NCI-H187 treated with DMSO at 0.1 percent for 48 hours (cell line): Measurements from ENCODE around the gene OR3A2.
"Not testable (repeated sequence)": the region's sequence is repeated elsewhere in the genome, so short reads cannot be mapped to it uniquely, and the experiment has no call there.

Source experiments
- DNase-seq: peaks from one replicate; lab custom pipeline; 2025; lab: John Stamatoyannopoulos, UW

OR3A2 gene

DNA sequence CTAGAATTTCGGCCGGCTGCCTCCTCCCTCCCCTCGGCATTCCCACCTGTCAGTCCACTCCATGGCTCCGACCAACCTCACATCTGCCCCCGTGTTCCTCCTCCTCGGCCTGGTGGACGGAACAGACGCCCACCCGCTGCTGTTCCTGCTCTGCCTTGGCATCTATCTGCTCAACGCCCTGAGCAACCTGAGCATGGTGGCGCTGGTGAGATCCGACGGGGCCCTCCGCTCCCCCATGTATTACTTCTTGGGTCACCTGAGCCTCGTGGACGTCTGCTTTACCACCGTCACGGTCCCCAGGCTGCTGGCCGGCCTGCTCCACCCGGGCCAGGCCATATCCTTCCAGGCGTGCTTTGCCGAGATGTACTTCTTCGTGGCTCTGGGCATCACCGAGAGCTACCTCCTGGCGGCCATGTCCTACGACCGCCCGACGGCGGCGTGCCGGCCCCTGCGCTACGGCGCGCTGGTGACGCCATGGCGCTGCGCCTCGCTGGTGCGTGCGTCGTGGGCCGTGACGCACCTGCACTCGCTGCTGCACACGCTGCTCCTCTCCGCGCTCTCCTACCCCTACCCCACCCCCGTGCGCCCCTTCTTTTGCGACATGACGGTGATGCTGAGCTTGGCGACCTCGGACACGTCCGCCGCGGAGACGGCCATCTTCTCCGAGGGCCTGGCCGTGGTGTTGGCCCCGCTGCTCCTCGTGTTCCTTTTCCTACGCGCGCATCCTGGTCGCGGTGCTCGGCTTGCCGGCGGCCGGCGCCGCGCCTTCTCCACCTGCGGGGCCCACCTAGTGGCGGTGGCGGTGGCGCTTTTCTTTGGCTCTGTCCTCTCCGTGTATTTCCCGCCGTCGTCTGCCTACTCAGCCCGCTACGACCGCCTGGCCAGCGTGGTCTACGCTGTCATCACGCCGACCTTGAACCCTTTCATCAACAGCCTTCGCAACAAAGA is at the start of gene OR3A2:
OR3A2 (minus strand) TSS at position 440 of the 948 bp plus-strand sequence.
- no peak for DNase-seq

DNA sequence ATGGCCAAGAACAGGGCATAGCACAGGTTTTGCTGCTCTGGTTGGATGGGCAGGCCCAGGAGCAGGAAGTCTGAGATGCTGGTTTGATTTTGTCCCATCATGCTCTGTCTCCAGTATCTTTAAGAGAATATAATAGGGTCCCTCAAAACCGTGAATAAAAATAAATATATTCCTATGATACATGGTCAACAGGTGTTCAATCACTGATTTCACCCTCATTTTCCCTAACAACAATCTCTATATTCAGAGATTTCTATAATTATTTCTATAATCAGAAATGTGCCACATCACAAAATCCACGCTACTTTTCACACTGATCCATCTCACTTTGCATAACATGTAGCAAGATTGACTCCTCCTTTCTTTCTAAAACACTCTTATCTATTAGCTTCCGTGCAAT is 47.6 kb upstream of the OR3A2 start, which contains the start of gene OR1E2:
OR1E2 (minus strand) TSS at position 101 of the 400 bp plus-strand sequence; CDS start at position 101, 0 bp downstream.
- no peak for DNase-seq

DNA sequence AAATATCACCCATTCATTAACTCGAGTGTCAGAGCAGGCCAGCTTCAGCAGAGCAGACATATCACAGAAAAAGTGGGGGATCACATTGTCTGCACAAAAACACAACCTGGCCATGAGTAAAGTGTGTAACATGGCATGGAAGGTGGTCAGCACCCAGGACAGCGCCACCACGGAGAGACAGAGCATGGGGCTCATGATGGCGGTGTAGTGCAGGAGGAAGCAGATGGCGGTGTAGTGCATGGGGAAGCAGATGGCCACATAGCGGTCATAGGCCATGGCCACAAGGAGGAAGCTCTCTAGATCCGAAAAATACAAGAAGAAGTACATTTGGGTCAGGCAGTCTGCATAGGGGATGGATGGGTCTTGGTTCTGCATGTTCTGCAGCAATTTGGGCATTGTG is 47.1 kb upstream of the OR3A2 start:
- not testable (repeated sequence) for DNase-seq

DNA sequence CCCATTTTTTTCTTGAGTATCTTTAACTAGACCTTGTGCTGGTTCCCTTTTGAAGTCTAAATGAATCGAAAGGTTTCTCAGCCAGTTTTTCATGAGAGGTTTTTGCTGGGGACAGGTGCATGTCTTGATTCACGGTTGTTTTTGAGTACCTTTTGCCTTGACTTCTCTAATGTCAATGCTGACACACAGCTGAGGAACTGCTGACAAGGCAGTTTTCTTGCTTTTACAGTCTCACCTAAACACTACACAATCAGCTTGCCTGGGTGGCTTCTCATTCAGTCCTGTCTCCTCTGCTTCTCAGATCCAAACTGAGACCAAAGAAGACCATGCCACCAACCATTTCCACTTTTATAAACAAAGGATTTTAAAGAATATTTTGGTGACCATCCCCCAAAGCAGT is 32.1 kb upstream of the OR3A2 start:
- no peak for DNase-seq

DNA sequence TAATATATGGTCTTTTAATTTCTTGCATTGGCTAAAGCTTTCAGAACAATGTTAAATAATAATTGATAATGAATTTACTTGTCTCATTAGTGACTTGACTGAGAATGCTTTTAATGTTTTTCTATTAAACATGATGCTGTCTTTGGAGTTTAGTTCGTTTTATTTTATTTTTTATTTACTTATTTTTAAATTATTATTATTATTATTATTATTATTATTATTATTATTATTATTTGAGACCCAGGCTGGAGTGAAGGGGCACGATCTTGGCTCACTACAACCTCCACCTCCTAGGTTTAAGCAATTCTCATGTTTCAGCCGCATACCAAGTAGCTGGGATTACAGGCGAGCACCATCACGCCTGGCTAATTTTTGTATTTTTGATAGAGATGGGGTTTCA is 29.5 kb upstream of the OR3A2 start:
- no peak for DNase-seq

DNA sequence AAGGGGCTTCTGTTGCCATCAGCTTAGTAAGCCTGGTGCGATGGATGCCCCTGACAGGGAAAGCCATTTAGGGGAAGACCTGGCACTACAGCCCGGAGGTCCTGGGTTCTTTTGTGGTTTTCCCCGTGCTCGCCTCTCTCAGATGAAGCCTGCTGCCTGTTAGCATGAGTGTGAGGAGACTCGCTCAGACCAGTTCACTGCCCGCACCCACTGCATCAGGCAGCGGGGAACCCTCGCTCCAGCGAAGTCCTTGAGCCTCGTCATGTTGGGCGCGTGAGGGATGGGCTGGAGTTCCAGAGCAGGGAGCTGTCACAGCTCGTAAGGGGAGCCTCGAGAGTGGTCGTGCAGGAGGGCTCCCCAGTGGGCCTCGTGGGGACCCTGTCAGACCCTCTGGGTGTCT is 26.1 kb upstream of the OR3A2 start:
- DNase-seq = not testable (repeated sequence)

DNA sequence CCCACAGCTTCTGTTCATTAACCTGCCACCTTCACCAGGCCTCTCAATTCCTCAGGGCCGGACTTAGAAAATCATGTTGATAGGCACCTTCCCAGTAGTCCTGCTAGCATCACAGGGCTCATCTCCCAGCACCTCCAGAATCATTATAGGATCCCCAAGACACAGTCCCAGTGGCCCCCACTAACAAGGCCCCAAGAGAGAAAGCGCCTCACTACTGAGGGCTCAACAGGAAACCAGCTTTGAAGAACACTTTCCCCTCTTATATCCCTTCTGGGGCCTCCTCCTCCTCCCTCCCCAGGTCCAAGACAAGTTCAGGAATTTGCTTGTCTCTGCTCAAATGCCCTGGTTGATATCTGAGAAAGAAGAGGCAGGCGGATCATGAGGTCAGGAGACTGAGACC is 25.0 kb upstream of the OR3A2 start, which contains the start of gene OR3A3:
OR3A3 (plus strand) TSS at position 301 of the 400 bp plus-strand sequence.
- no peak for DNase-seq

DNA sequence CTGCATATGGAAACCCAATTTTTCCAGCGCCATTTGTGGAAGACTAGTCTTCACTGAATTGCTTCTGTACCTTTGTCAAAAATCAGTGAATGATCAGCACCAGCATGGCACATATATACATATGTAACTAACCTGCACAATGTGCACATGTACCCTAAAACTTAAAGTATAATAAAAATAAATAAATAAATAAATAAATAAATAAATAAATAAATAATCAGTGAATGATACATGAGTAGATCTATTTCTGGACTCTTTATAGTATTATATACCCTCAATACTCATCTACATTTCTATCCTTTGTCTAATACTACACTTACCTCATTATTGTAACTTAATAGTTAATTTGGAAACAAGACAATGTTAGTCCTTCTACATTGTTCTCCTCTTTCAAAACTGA is 17.7 kb upstream of the OR3A2 start:
- DNase-seq = not testable (repeated sequence)

DNA sequence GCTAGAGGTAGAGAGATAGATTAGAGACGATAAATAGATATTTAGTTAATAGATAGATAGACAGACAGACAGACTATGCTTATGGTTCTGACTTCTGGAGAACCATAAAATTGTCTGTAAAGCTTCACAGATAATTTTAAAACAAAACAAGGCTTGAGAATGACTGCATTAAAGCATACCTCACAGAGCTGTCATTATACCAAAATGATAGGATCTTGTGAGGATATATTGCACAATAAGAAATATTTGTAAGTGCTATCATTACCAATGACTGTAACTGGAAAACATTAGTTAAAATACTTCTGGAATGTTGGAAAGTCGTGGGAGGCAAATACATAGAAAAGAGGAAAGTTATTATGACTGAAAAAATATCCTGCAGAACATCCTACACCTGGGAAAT is 15.7 kb upstream of the OR3A2 start:
- DNase-seq = no peak

DNA sequence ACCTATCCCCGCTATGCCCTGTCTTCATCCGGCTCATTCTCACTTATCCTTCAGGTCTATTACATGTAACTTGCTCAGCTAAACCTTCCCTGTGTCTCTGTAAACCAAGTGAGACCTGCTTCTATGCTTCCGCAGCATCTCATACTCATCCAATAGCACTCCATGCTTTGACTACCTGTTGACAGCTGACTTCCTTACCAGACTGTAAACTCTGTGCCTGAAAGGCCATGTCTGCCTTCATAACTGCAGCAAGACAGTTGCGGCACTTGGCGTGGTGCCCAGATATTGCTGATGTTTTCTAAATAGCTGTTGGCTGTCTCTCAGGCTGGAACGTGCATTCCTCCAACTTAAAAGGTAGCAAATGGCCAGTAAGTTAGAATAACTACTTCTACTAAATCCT is 13.9 kb upstream of the OR3A2 start:
- no peak for DNase-seq

DNA sequence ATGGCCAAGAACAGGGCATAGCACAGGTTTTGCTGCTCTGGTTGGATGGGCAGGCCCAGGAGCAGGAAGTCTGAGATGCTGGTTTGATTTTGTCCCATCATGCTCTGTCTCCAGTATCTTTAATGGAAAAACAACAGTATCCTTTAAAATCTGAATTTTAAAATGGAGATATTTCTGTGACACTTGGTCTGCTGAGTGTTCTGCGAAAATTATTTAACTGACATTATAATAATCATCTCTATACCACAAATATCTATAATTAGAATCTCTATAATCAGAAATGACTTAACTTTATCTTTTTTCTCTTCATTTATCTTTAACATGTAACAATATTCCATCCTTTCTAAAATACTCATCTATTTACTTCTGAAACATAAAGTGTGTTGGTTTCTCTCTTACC is 12.2 kb upstream of the OR3A2 start, which contains the start of gene OR1E1:
OR1E1 (minus strand) TSS at position 101 of the 400 bp plus-strand sequence; CDS start at position 101, 0 bp downstream.
- no peak for DNase-seq

DNA sequence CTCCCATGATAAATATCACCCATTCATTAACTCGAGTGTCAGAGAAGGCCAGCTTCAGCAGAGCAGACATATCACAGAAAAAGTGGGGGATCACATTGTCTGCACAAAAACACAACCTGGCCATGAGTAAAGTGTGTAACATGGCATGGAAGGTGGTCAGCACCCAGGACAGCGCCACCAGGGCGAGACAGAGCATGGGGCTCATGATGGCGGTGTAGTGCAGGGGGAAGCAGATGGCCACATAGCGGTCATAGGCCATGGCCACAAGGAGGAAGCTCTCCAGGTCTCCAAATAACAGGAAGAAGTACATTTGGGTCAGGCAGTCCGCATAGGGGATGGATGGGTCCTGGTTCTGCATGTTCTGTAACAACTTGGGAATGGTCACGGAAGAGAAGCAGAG is 11.7 kb upstream of the OR3A2 start:
- DNase-seq = not testable (repeated sequence)

DNA sequence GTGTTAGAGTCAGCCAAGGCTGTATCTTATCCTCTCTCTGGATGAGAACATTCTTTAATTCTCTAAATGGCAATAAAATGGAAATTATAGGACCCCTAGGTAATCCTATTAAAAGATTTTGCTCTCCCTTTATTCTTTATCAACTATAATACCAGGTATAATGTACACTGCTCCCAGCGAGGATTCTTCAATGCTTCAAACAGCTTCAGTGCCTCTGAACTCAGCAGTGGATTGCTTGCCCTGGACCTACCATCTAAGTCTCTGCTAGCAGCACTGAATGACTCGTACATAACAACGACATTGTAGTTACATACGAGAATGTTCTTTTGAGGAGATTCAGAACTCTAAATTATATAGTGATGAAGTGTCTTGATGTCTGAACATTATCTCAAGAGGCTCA is 3.7 kb upstream of the OR3A2 start:
- DNase-seq = no peak

DNA sequence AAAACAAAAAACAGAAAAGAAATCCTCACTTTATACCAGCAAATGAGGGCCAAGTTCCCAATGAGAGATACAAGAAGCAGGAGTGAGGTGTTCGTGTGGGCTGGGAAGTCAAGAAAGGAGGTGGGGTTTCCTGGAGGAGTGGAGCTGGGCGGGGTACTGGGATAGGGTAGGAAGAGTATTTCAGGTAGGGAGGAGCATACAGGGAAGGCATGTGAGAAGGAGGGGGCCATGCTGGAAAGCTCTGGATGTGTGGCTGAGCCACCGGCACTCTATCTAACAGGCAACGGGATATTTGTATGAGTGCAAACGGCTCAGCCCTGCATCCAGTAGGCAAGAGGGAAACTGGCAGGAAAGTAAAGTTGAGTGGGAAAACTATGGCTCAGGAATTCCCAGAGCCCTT is 4.2 kb downstream of the OR3A2 start:
- DNase-seq = no peak

DNA sequence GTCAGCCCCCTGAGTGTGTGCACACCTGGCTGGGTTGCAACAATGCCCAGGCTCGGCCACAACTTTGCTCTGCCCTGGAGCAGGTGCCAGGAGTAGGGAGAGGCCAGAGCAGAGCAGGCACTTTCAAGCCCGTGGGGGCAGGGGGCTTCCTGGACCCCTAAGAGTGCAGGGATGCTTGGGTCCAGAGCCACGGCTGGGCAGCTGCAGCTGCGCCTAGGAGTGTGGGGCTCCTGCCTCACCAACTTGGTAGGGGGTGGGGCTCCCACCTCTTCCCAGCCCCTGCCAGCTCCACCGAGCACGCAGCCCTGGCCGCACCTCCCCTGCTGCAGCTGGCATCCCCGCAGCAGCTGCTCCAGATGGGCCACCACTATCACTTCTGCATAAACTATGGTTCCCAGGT is 7.8 kb downstream of the OR3A2 start:
- DNase-seq = no peak

DNA sequence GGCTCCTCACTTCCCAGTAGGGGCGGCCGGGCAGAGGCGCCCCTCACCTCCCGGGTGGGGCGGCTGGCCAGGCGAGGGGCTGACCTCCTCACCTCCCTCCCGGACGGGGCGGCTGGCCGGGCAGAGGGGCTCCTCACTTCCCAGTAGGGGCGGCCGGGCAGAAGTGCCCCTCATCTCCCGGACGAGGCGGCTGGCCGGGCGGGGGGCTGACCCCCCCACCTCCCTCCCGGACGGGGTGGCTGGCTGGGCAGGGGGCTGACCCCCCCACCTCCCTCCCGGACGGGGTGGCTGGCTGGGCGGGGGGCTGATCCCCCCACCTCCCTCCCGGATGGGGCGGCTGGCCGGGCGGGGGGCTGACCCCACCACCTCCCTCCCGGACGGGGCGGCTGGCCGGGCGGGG is 14.9 kb downstream of the OR3A2 start:
- DNase-seq = not testable (repeated sequence)

DNA sequence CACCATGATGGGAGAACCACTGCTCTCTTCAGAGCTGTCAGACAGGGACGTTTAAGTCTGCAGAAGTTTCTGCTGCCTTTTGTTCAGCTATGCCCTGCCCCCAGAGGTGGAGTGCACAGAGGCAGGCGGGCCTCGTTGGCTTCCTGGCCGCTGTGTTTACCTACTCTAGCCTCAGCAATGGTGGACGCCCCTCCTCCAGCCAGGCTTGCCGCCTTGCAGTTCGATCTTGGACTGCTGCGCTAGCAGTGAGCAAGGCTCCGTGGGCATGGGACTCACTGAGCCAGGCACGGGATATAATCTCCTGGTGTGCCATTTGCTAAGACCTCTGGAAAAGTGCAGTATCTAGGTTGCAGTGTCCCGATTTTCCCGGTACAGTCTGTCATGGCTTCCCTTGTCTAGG is 43.3 kb downstream of the OR3A2 start:
- DNase-seq = not testable (repeated sequence)

DNA sequence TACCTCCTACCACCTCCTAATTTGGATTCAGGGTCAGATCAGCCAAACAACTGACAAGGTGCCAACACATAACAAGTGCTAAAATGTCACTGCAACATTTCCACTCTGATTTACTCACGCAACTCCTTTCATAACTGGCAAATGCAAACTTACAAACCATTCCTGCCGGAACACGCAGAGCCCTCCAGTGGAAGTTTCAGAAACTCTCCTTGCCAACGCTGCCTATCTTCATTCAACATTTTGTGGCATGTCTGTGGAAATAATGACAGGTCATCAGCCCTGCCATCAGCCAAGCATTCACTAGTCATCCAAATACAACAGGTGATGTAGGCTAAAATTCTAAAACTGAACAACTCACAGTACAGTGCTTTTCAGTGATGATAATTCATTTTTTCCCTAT is 50.2 kb downstream of the OR3A2 start:
- no peak for DNase-seq

DNA sequence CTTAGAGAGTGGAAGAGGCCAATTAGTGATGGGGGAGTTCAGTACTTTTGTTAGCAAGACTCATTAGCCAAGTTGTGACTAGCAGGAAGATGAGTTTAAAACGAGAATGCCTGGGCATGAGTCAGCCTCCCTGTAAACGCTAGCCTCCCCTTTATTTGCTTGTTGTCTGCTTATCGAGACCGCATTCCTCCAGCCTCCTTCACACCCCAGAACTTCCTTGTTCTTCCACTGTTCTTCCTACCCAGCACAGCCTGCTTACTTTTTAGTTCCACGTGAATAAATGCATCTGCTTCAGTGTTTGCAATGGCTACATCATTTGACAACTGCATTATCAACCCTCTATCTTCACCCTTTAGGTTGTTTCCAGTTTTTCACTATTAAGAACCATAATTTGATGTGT is 67.8 kb downstream of the OR3A2 start:
- DNase-seq = no peak

DNA sequence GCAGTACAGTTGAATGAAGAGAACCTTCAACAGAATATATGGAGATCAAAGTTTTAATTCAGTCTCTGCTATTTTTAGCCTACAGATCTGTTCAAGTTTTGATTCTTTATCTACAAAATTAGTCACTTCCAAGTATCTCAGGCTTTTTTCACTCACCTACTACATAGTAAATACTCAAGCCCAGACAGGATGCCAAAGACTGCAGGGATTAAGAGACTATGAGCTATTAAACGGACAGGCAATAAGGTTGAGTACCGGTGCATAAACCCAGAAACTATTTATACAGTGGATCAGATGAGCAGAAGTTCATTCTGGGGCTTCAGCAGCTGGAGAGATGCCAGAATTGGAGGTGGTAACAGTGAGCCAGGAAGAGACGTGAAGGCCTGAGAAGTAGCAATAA is 69.3 kb downstream of the OR3A2 start:
- no peak for DNase-seq

DNA sequence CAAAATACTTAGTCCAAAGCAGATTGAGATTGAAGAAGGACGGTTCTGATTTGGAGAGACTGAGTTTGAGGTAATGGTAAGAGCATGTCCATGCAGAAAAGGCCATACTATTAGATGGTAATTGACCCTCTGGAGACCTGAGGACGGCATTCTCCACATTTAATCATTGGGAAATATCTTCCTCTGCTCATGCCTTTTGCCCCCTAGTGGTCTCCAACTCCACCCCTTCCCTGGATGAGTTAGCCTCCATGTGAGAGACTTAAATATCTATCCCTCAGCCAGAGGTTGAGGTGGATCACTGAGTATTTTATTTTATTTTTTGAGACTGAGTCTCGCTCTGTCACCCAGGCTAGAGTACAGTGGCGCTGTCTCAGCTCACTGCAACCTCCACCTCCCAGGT is 77.5 kb downstream of the OR3A2 start:
- no peak for DNase-seq

DNA sequence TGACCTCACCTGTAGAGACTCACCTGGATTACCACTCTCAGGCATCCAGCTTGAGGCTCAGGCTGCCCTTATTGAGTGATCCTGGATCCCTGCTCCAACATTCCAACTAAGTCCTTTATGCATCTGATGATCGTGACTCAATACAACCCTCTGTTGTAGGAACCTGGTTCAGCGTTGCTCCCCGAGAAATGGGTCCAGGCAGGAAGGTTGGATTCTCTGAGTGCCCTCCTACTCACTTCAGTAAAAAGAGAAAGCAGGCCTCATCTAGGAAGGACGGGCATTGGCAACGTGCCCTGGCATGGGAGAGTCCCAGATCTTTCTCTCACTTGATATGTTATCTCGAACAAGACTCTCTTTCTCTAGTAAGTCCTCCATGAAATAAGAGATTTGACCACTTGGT is 87.8 kb downstream of the OR3A2 start, which contains the start of gene OR3A1:
OR3A1 (minus strand) TSS at position 101 of the 400 bp plus-strand sequence. CDS start 5,778 bp downstream, outside the sequence.
- no peak for DNase-seq

DNA sequence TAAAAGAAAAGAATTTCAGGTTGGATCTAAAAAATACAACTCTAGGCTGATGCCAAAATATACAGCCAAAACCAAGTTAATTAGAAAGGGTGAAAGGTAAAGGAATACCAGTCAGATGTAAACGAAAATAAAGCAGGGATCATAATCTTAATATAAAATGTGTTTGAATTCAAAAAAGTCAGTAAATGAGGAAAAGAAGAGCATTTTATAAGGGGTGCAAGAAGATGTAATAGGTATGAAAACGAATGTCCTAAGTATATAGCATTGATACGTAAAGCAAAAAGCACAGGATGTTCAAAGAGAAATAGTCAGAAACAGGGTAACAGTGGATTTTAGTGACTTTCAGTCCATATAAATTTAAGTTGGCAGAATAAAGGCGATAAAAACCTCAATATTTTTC is 90.5 kb downstream of the OR3A2 start:
- no peak for DNase-seq
